ENCODE measurements around the gene RAB3B. TPM values are rescaled to one million over a fixed set of nuclear protein-coding genes. Genes with fewer than 3 reads are reported as not detected.
"Not testable (repeated sequence)": the region's sequence is repeated elsewhere in the genome, so short reads cannot be mapped to it uniquely, and the experiment has no call there.

The RAB3B gene
- total RNA-seq, 1 donor from 2014 or later, result 0.02 TPM

- POLR2A ChIA-PET, result no interaction called here
- Mint-ChIP-seq H3K27me3 (peaks cover 32% of the 10 kb centered on the region), H3K4me3 (no peak overlapping the region), H3K9me3 (no peaks in the 10 kb centered on the region), H3K4me1 (no peaks in the 10 kb centered on the region), H3K36me3 (ENCODE audit: low read depth) (no peaks in the 10 kb centered on the region), H3K27ac (no peak overlapping the region)
- no peak for DNase-seq
- CTCF ChIA-PET, result interaction anchor here (0.7 to 1.4 kb wide), 2 partner anchors 21 to 152 kb away, joined by 3 read pairs; no protein-coding TSS in a partner anchor
- no peak for TF ChIP-seq CTCF (IDR thresholded peaks at IDR 0.05)
- intact Hi-C loops (cut with micrococcal nuclease), result no loop called here
- no peak for ATAC-seq (ENCODE audit: low read depth)
Measured at GRCh38 chr1:51901151-51901550, 89.3 kb downstream of the RAB3B start.

- H3K36me3 Mint-ChIP-seq (ENCODE audit: low read depth), result no peaks in the 10 kb centered on the region
- H3K27me3 Mint-ChIP-seq, result peaks cover 48% of the 10 kb centered on the region
- H3K4me3 Mint-ChIP-seq, result no peak overlapping the region
- H3K9me3 Mint-ChIP-seq, result no peaks in the 10 kb centered on the region
- ChIA-PET CTCF (interaction anchor here (0.5 to 1.4 kb wide), 4 partner anchors 88 to 415 kb away, joined by 3 to 5 read pairs (median 4); no protein-coding TSS in a partner anchor), POLR2A (no interaction called here)
- no peak for TF ChIP-seq CTCF (IDR thresholded peaks at IDR 0.05)
- DNase-seq, result no peak
- no peak for ATAC-seq (ENCODE audit: low read depth)
- no peaks in the 10 kb centered on the region for H3K4me1 Mint-ChIP-seq
- intact Hi-C loops (cut with micrococcal nuclease), result no loop called here
- no peak overlapping the region for H3K27ac Mint-ChIP-seq
Measured at GRCh38 chr1:51899022-51899421, 91.5 kb downstream of the RAB3B start.

- H3K4me3 Mint-ChIP-seq, result no peak overlapping the region
- no peak for DNase-seq
- H3K27me3 Mint-ChIP-seq, result peaks cover 53% of the 10 kb centered on the region
- ATAC-seq (ENCODE audit: low read depth), result no peak
- H3K36me3 Mint-ChIP-seq (ENCODE audit: low read depth), result no peaks in the 10 kb centered on the region
- intact Hi-C loops (cut with micrococcal nuclease), result no loop called here
- POLR2A ChIA-PET, result no interaction called here
- CTCF ChIA-PET, result interaction anchor here (0.7 to 1.7 kb wide), 6 partner anchors 89 to 1349 kb away, joined by 3 to 10 read pairs (median 4); no protein-coding TSS in a partner anchor
- H3K4me1 Mint-ChIP-seq, result no peaks in the 10 kb centered on the region
- H3K9me3 Mint-ChIP-seq, result no peaks in the 10 kb centered on the region
- no peak for TF ChIP-seq CTCF (IDR thresholded peaks at IDR 0.05)
- H3K27ac Mint-ChIP-seq, result no peak overlapping the region
Measured at GRCh38 chr1:51898090-51898734, 92.3 kb downstream of the RAB3B start.

- ATAC-seq (ENCODE audit: low read depth) (no peak), DNase-seq (no peak)
- Mint-ChIP-seq H3K36me3 (ENCODE audit: low read depth) (no peaks in the 10 kb centered on the region), H3K27me3 (peaks cover 57% of the 10 kb centered on the region), H3K4me3 (no peak overlapping the region), H3K9me3 (no peaks in the 10 kb centered on the region), H3K27ac (no peak overlapping the region), H3K4me1 (no peaks in the 10 kb centered on the region)
- ChIA-PET POLR2A (interaction anchor here (1.1 kb wide), 1 partner anchor 15 kb away, joined by 3 read pairs; no protein-coding TSS in a partner anchor), CTCF (interaction anchor here (1.2 to 1.7 kb wide), 6 partner anchors 90 to 129 kb away, joined by 3 to 10 read pairs (median 4); no protein-coding TSS in a partner anchor)
- intact Hi-C loops (cut with micrococcal nuclease), result loop anchor here (1.0 kb wide), 1 partner anchor 105 kb away; no protein-coding TSS in a partner anchor
- TF ChIP-seq CTCF (IDR thresholded peaks at IDR 0.05), result no peak
Measured at GRCh38 chr1:51897699-51898031, 92.8 kb downstream of the RAB3B start.

GRCh38 chr1:51894748-51895147 is 95.8 kb downstream of the RAB3B start:
- CTCF ChIA-PET; DNase-seq; ATAC-seq (ENCODE audit: low read depth); H3K36me3 Mint-ChIP-seq (ENCODE audit: low read depth); POLR2A ChIA-PET; H3K27ac Mint-ChIP-seq; H3K9me3 Mint-ChIP-seq; H3K4me1 Mint-ChIP-seq; H3K4me3 Mint-ChIP-seq; intact Hi-C loops (cut with micrococcal nuclease): not testable (repeated sequence)
- H3K27me3 Mint-ChIP-seq, result peaks cover 70% of the 10 kb centered on the region
